ENCODE results near the gene RABGEF1.

GRCh38 chr7:66729274-66729673 lies 11.3 kb upstream of the RABGEF1 start:
- TF ChIP-seq TAF1 (IDR thresholded peaks at IDR 0.05; ENCODE audit: low read depth, low read length) (no peak), POLR2A (IDR thresholded peaks at IDR 0.05; ENCODE audit: low read depth, low read length) (no peak)

Measured in GM12891 (cell line).